ENCODE data around the gene ADCY4. TPM values are rescaled to one million over a fixed set of nuclear protein-coding genes. Genes with fewer than 3 reads are reported as not detected.

The ADCY4 gene
- total and polyA plus RNA-seq, 2 donors, result 12.6 to 28.7 TPM

GRCh38 chr14:24283796-24284460 is 50.9 kb downstream of the ADCY4 start:
- no peak overlapping the region for H3K27ac ChIP-seq (ENCODE audit: low read depth)
- DNase-seq (ENCODE audit: extremely low spot score), result no peak
- H3K4me1 ChIP-seq (ENCODE audit: insufficient read depth), result no peaks in the 10 kb centered on the region
- no peak overlapping the region for H3K4me3 ChIP-seq (ENCODE audit: low read depth, low read length)
- WGBS, result 85% methylated on average over 5 of the region's 5 CpGs
- no peaks in the 10 kb centered on the region for H3K36me3 ChIP-seq (ENCODE audit: insufficient read depth)

GRCh38 chr14:24282736-24283135 is 52.1 kb downstream of the ADCY4 start:
- Histone ChIP-seq H3K36me3 (ENCODE audit: insufficient read depth) (no peaks in the 10 kb centered on the region), H3K4me3 (ENCODE audit: low read depth, low read length) (no peak overlapping the region), H3K4me1 (ENCODE audit: insufficient read depth) (no peaks in the 10 kb centered on the region), H3K27ac (ENCODE audit: low read depth) (no peak overlapping the region)
- no peak for DNase-seq (ENCODE audit: extremely low spot score)
- WGBS, result 86% methylated on average over 3 of the region's 3 CpGs

DNA sequence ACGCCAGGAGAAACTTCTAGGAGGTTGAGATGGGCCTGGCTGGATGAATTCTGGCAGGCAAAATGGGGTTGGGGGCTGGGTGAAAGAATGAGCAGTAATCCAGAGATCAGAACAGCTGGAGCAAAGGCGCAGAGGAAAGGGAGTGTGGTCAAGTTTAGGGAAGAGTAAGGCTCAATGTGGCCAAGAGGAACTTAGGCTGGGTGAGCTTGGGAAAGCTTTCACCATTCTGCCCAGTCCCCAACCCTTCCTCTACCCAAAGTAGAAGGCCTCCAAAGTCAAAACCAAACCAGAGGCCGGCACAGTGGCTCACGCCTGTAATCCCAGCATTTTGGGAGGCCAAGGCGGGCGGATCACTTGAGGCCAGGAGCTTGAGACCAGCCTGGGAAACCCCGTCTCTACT is 53.2 kb downstream of the ADCY4 start:
- Histone ChIP-seq H3K4me1 (ENCODE audit: insufficient read depth) (no peaks in the 10 kb centered on the region), H3K27ac (ENCODE audit: low read depth) (no peak overlapping the region), H3K36me3 (ENCODE audit: insufficient read depth) (no peaks in the 10 kb centered on the region), H3K4me3 (ENCODE audit: low read depth, low read length) (no peak overlapping the region)
- 87% methylated on average over 7 of the region's 7 CpGs for WGBS
- no peak for DNase-seq (ENCODE audit: extremely low spot score)

DNA sequence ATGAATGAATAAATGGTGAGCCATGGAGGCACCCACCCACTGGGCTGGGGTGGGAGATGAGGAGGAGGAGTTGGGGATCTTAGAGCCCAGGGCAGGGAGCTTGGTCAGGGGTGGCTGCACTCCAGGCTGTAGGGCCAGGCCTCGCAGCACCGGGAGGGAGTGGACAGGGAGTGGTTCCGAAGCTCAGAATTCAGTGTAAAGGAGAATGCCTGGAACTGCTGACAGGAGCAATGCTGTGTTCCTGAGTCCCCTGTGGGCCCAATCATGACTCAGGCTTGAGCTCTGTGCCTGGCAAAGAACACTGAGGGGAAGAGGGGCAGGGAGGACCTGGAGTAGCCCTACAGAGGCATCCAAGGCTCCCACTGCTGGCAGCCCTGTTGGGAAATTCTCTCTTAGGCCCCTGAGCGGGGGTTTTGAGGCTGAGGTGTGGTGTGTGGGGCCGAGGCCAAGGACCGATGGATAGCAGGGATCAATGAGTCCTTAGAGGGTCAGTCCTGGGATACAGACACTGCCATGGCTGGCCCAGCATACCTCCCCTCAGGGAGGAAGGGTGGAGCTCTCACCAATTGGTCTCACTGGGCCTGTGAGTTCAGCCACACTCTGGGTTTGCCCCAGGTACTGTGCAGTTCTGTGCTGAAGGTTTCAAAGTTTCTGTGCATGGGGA is 53.9 kb downstream of the ADCY4 start:
- WGBS, result 82% methylated on average over 6 of the region's 6 CpGs
- Histone ChIP-seq H3K4me1 (ENCODE audit: insufficient read depth) (no peaks in the 10 kb centered on the region), H3K36me3 (ENCODE audit: insufficient read depth) (no peaks in the 10 kb centered on the region), H3K4me3 (ENCODE audit: low read depth, low read length) (no peak overlapping the region), H3K27ac (ENCODE audit: low read depth) (no peak overlapping the region)
- no peak for DNase-seq (ENCODE audit: extremely low spot score)

DNA sequence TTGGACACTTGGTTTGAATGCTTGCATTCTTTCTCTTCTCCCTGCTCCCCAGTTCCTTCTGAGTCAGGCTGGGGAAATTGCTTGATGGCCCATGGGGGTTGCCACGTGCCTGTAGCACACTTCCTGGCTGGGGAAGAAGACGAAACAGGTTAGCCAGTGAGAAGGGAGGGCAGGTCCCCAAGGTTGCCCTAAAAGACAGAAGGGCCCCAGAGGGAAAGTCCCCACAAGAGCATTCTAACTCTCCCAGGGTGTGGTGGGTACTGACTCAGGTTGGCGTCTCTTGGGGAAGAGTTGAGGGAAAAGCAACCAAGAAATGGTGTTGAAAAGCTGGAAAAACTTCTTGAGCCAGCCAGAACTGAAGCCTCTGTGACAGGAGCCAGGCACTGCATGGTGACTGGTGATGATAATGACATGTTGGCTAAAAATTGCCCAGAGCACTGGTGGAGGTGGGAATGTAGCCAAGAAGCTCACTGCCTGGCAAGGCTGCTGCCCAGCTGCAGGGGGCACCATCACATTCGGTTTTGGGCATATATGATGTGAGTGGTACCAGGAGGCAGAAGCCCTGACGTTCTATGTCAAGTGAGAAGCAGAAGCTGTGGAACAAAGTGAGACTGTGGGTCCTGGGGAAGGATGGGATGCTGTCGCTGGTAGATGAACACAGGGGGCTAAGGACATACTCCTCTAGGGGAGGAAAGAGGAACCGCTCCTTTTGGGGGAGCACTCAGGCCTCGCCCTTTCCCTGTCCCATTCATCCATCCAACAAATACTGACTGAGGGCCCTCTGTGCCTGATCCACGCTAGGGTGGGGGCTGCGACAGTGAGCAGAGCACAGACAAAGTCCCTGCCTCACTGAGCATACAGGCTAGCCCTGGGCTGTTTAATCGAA is 55.3 kb downstream of the ADCY4 start:
- 75% methylated on average over 11 of the region's 11 CpGs for WGBS
- H3K27ac ChIP-seq (ENCODE audit: low read depth), result no peak overlapping the region
- DNase-seq (ENCODE audit: extremely low spot score), result no peak
- no peaks in the 10 kb centered on the region for H3K4me1 ChIP-seq (ENCODE audit: insufficient read depth)
- H3K4me3 ChIP-seq (ENCODE audit: low read depth, low read length), result no peak overlapping the region
- no peaks in the 10 kb centered on the region for H3K36me3 ChIP-seq (ENCODE audit: insufficient read depth)

- DNase-seq (ENCODE audit: extremely low spot score), result no peak
- 87% methylated on average over 5 of the region's 5 CpGs for WGBS
- H3K4me1 ChIP-seq (ENCODE audit: insufficient read depth), result no peaks in the 10 kb centered on the region
- no peak overlapping the region for H3K4me3 ChIP-seq (ENCODE audit: low read depth, low read length)
- no peaks in the 10 kb centered on the region for H3K36me3 ChIP-seq (ENCODE audit: insufficient read depth)
- no peak overlapping the region for H3K27ac ChIP-seq (ENCODE audit: low read depth)
These were observed 56.4 kb downstream of the ADCY4 start for GRCh38 chr14:24278424-24278823.

GRCh38 chr14:24277606-24278321 is 57.1 kb downstream of the ADCY4 start:
- Histone ChIP-seq H3K27ac (ENCODE audit: low read depth) (no peak overlapping the region), H3K36me3 (ENCODE audit: insufficient read depth) (no peaks in the 10 kb centered on the region), H3K4me1 (ENCODE audit: insufficient read depth) (no peaks in the 10 kb centered on the region), H3K4me3 (ENCODE audit: low read depth, low read length) (no peak overlapping the region)
- WGBS, result 76% methylated on average over 11 of the region's 11 CpGs
- DNase-seq (ENCODE audit: extremely low spot score), result no peak

GRCh38 chr14:24277071-24277470 is 57.8 kb downstream of the ADCY4 start:
- WGBS, result 90% methylated on average over 6 of the region's 6 CpGs
- no peak for DNase-seq (ENCODE audit: extremely low spot score)
- Histone ChIP-seq H3K27ac (ENCODE audit: low read depth) (no peak overlapping the region), H3K36me3 (ENCODE audit: insufficient read depth) (no peaks in the 10 kb centered on the region), H3K4me3 (ENCODE audit: low read depth, low read length) (no peak overlapping the region), H3K4me1 (ENCODE audit: insufficient read depth) (no peaks in the 10 kb centered on the region)

- no peak for DNase-seq (ENCODE audit: extremely low spot score)
- Histone ChIP-seq H3K4me3 (ENCODE audit: low read depth, low read length) (no peak overlapping the region), H3K27ac (ENCODE audit: low read depth) (no peak overlapping the region), H3K4me1 (ENCODE audit: insufficient read depth) (no peaks in the 10 kb centered on the region), H3K36me3 (ENCODE audit: insufficient read depth) (no peaks in the 10 kb centered on the region)
- WGBS, result 81% methylated on average over 3 of the region's 3 CpGs
These were observed 60.7 kb downstream of the ADCY4 start for GRCh38 chr14:24274101-24274543.

GRCh38 chr14:24273422-24273998 is 61.4 kb downstream of the ADCY4 start:
- Histone ChIP-seq H3K4me1 (ENCODE audit: insufficient read depth) (no peaks in the 10 kb centered on the region), H3K4me3 (ENCODE audit: low read depth, low read length) (no peak overlapping the region), H3K36me3 (ENCODE audit: insufficient read depth) (no peaks in the 10 kb centered on the region), H3K27ac (ENCODE audit: low read depth) (no peak overlapping the region)
- WGBS, result 77% methylated on average over 3 of the region's 3 CpGs
- DNase-seq (ENCODE audit: extremely low spot score), result no peak

GRCh38 chr14:24272467-24272866 is 62.4 kb downstream of the ADCY4 start:
- 91% methylated on average over 2 of the region's 2 CpGs for WGBS
- DNase-seq (ENCODE audit: extremely low spot score), result no peak
- Histone ChIP-seq H3K27ac (ENCODE audit: low read depth) (no peak overlapping the region), H3K36me3 (ENCODE audit: insufficient read depth) (no peaks in the 10 kb centered on the region), H3K4me3 (ENCODE audit: low read depth, low read length) (no peak overlapping the region), H3K4me1 (ENCODE audit: insufficient read depth) (no peaks in the 10 kb centered on the region)

DNA sequence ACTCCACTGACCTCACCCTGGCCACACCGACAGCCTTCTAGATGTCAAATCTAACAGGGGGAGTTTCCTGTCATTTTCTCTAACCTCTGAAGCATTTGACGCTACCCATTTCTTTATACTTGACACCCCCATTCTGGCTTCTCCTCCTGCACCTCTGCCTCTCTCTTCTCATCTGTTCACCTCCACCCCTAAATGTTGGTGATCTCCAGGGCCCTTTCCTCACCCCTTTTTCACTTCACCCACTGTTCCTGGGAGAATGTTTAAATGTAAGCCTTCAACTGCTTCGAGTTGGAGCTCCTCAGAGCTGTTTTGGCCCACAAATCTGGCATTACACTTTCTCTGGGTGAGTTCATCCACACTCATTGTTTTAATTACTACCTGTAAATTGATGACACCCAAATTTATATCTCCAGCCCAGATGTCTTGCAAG is 63.0 kb downstream of the ADCY4 start:
- 22% methylated on average over 3 of the region's 3 CpGs for WGBS

More for the DNA sequence above, 63.0 kb downstream of the ADCY4 start:
- no peak for DNase-seq (ENCODE audit: extremely low spot score)
- Histone ChIP-seq H3K36me3 (ENCODE audit: insufficient read depth) (no peaks in the 10 kb centered on the region), H3K4me3 (ENCODE audit: low read depth, low read length) (peak overlapping the region; percentile 71), H3K4me1 (ENCODE audit: insufficient read depth) (no peaks in the 10 kb centered on the region), H3K27ac (ENCODE audit: low read depth) (peak overlapping the region; percentile 16)
